ENCODE measurements around the gene NUDT4B. TPM values are rescaled to one million over a fixed set of nuclear protein-coding genes. Genes with fewer than 3 reads are reported as not detected.
"Not testable (repeated sequence)": the region's sequence is repeated elsewhere in the genome, so short reads cannot be mapped to it uniquely, and the experiment has no call there.

NUDT4B gene
- total and polyA plus RNA-seq, 10 donors, result 0.35 to 27.4 (median 1.3) TPM; not detected in 1

GRCh38 chr1:148768541-148768940 lies 20.0 kb downstream of the NUDT4B start:
- H3K27ac ChIP-seq; H3K4me1 ChIP-seq; intact Hi-C loops (cut with DNase I; ENCODE audit: low total_unique reads); DNase-seq; H3K27me3 ChIP-seq (replicated peaks in 1 of 7); H3K36me3 ChIP-seq; H3K4me3 ChIP-seq; H3K9me3 ChIP-seq: not testable (repeated sequence)
- WGBS, 5 donors, result no CpG with 5 or more reads among the region's 2 CpGs

GRCh38 chr1:148769495-148769894 lies 20.9 kb downstream of the NUDT4B start:
- H3K27me3 ChIP-seq (replicated peaks in 1 of 7); H3K9me3 ChIP-seq; intact Hi-C loops (cut with DNase I; ENCODE audit: low total_unique reads); H3K36me3 ChIP-seq; H3K4me1 ChIP-seq; H3K4me3 ChIP-seq; H3K27ac ChIP-seq; DNase-seq: not testable (repeated sequence)
- no CpG with 5 or more reads among the region's 3 CpGs for WGBS, 5 donors

GRCh38 chr1:148773690-148774089 lies 25.1 kb downstream of the NUDT4B start:
- H3K4me3 ChIP-seq; intact Hi-C loops (cut with DNase I; ENCODE audit: low total_unique reads); H3K27me3 ChIP-seq (replicated peaks in 1 of 7); DNase-seq; H3K27ac ChIP-seq; H3K36me3 ChIP-seq; H3K9me3 ChIP-seq; H3K4me1 ChIP-seq: not testable (repeated sequence)
- WGBS, 5 donors, result no CpG with 5 or more reads among the region's 4 CpGs

- intact Hi-C loops (cut with DNase I; ENCODE audit: low total_unique reads); H3K4me3 ChIP-seq; H3K4me1 ChIP-seq; H3K9me3 ChIP-seq; H3K36me3 ChIP-seq; H3K27ac ChIP-seq; H3K27me3 ChIP-seq (replicated peaks in 1 of 7); DNase-seq: not testable (repeated sequence)
- whole genome bisulfite sequencing, 5 donors, result no CpG with 5 or more reads among the region's 1 CpG
Measured at GRCh38 chr1:148774102-148774501, 25.5 kb downstream of the NUDT4B start.

GRCh38 chr1:148775263-148775662 lies 26.7 kb downstream of the NUDT4B start:
- H3K36me3 ChIP-seq; H3K27me3 ChIP-seq (replicated peaks in 1 of 7); intact Hi-C loops (cut with DNase I; ENCODE audit: low total_unique reads); H3K27ac ChIP-seq; H3K9me3 ChIP-seq; H3K4me1 ChIP-seq; H3K4me3 ChIP-seq; DNase-seq: not testable (repeated sequence)
- WGBS, 5 donors, result no CpG with 5 or more reads among the region's 2 CpGs

- H3K9me3 ChIP-seq; DNase-seq; H3K4me3 ChIP-seq; H3K27me3 ChIP-seq (replicated peaks in 1 of 7); H3K27ac ChIP-seq; intact Hi-C loops (cut with DNase I; ENCODE audit: low total_unique reads); H3K4me1 ChIP-seq; H3K36me3 ChIP-seq: not testable (repeated sequence)
- no CpG with 5 or more reads among the region's 1 CpG for WGBS, 5 donors
Measured at GRCh38 chr1:148777649-148778048, 29.1 kb downstream of the NUDT4B start.

GRCh38 chr1:148780404-148780803 lies 31.8 kb downstream of the NUDT4B start:
- H3K4me3 ChIP-seq; H3K36me3 ChIP-seq; H3K9me3 ChIP-seq; intact Hi-C loops (cut with DNase I; ENCODE audit: low total_unique reads); DNase-seq; H3K27me3 ChIP-seq (replicated peaks in 1 of 7); H3K27ac ChIP-seq; H3K4me1 ChIP-seq: not testable (repeated sequence)
- no CpG with 5 or more reads among the region's 1 CpG for WGBS, 5 donors

- H3K4me1 ChIP-seq; DNase-seq; H3K27me3 ChIP-seq (replicated peaks in 1 of 7); H3K4me3 ChIP-seq; H3K27ac ChIP-seq; H3K9me3 ChIP-seq; H3K36me3 ChIP-seq; intact Hi-C loops (cut with DNase I; ENCODE audit: low total_unique reads): not testable (repeated sequence)
- no CpG with 5 or more reads among the region's 23 CpGs for WGBS, 5 donors
Measured at GRCh38 chr1:148791543-148792099, 43.0 kb downstream of the NUDT4B start.

- DNase-seq; H3K27me3 ChIP-seq (replicated peaks in 1 of 7); intact Hi-C loops (cut with DNase I; ENCODE audit: low total_unique reads); H3K4me1 ChIP-seq; H3K4me3 ChIP-seq; H3K36me3 ChIP-seq; H3K9me3 ChIP-seq; H3K27ac ChIP-seq: not testable (repeated sequence)
- WGBS, 5 donors, result no CpG with 5 or more reads among the region's 4 CpGs
Measured at GRCh38 chr1:148793762-148794332, 45.3 kb downstream of the NUDT4B start.
